Parathyroid adenoma (tissue), 2 donors: Measurements from ENCODE around the gene HIGD2A.

ENCODE experiments used
- H2AFZ ChIP-seq: fragments of 300-600 bp; sonication (generic); one replicate; pipeline ENCODE4 v1.7.0; 2017; ENCODE audit warnings: antibody characterized with exemption, mild to moderate bottlenecking
- H3K27ac ChIP-seq: fragments of 300-600 bp; sonication (generic); one replicate; pipeline ENCODE4 v1.7.0; 2017
- H3K27me3 ChIP-seq: fragments of 300-600 bp; sonication (generic); one replicate; pipeline ENCODE4 v1.7.0; 2017; ENCODE audit warnings: low read length; ENCODE audit not compliant: control insufficient read depth, insufficient read depth
- H3K36me3 ChIP-seq: fragments of 300-600 bp; sonication (generic); one replicate; pipeline ENCODE4 v1.7.0; 2017; ENCODE audit warnings: low read length; ENCODE audit not compliant: control insufficient read depth, insufficient read depth
- H3K4me1 ChIP-seq: fragments of 300-600 bp; sonication (generic); one replicate; pipeline ENCODE4 v1.7.0; 2017; ENCODE audit warnings: control low read depth
- H3K4me2 ChIP-seq: fragments of 300-600 bp; sonication (generic); one replicate; pipeline ENCODE4 v1.7.0; 2017; ENCODE audit warnings: low read length
- H3K4me3 ChIP-seq: fragments of 300-600 bp; sonication (generic); one replicate; pipeline ENCODE4 v1.7.0; 2017; ENCODE audit warnings: low read depth, low read length
- H3K79me2 ChIP-seq: fragments of 300-600 bp; sonication (generic); one replicate; pipeline ENCODE4 v1.7.0; 2017; ENCODE audit warnings: control low read depth
- H3K9ac ChIP-seq: fragments of 300-600 bp; sonication (generic); one replicate; pipeline ENCODE4 v1.7.0; 2017; ENCODE audit warnings: mild to moderate bottlenecking
- H3K9me3 ChIP-seq: fragments of 300-600 bp; sonication (generic); one replicate; pipeline ENCODE4 v1.7.0; 2017; ENCODE audit warnings: low read length; ENCODE audit not compliant: control insufficient read depth
- CTCF ChIP-seq: fragments of 300-600 bp; sonication (generic); IDR thresholded peaks from one replicate; pipeline ENCODE4 v1.7.0; 2017; ENCODE audit warnings: antibody characterized with exemption, mild to moderate bottlenecking
- donor health status: primary hyperparathyroidism.

The HIGD2A gene

GRCh38 chr5:176366232-176366894 is 22.2 kb upstream of the HIGD2A start:
- TF ChIP-seq CTCF, result no peak
- Histone ChIP-seq H3K27ac (no peak overlapping the region), H3K9me3 (no peaks in the 10 kb centered on the region), H3K4me2 (no peak overlapping the region), H2AFZ (peak overlapping the region; percentile 98), H3K36me3 (no peaks in the 10 kb centered on the region), H3K9ac (no peak overlapping the region), H3K4me3 (no peak overlapping the region), H3K79me2 (peaks cover 5% of the 10 kb centered on the region), H3K27me3 (no peaks in the 10 kb centered on the region), H3K4me1 (no peaks in the 10 kb centered on the region)

- H3K27me3 ChIP-seq, result no peaks in the 10 kb centered on the region
- no peak overlapping the region for H2AFZ ChIP-seq
- H3K79me2 ChIP-seq, result no peaks in the 10 kb centered on the region
- H3K9ac ChIP-seq, result no peak overlapping the region
- no peaks in the 10 kb centered on the region for H3K9me3 ChIP-seq
- H3K36me3 ChIP-seq, result no peaks in the 10 kb centered on the region
- no peak overlapping the region for H3K4me3 ChIP-seq
- TF ChIP-seq CTCF, result no peak
- H3K4me1 ChIP-seq, result no peaks in the 10 kb centered on the region
- H3K27ac ChIP-seq, result no peak overlapping the region
- no peak overlapping the region for H3K4me2 ChIP-seq
Observed at GRCh38 chr5:176368726-176369125, 19.8 kb upstream of the HIGD2A start.

- no peak overlapping the region for H2AFZ ChIP-seq
- no peak for TF ChIP-seq CTCF
- H3K9ac ChIP-seq, result no peak overlapping the region
- no peak overlapping the region for H3K4me3 ChIP-seq
- H3K4me2 ChIP-seq, result no peak overlapping the region
- H3K79me2 ChIP-seq, result no peaks in the 10 kb centered on the region
- no peaks in the 10 kb centered on the region for H3K36me3 ChIP-seq
- H3K9me3 ChIP-seq, result no peaks in the 10 kb centered on the region
- no peak overlapping the region for H3K27ac ChIP-seq
- no peaks in the 10 kb centered on the region for H3K4me1 ChIP-seq
- H3K27me3 ChIP-seq, result no peaks in the 10 kb centered on the region
Observed at GRCh38 chr5:176369934-176370711, 18.4 kb upstream of the HIGD2A start.

GRCh38 chr5:176371621-176372539 is 16.7 kb upstream of the HIGD2A start:
- Histone ChIP-seq H3K4me3 (no peak overlapping the region), H3K9me3 (no peaks in the 10 kb centered on the region), H3K4me2 (no peak overlapping the region), H3K27ac (no peak overlapping the region), H3K9ac (no peak overlapping the region), H2AFZ (no peak overlapping the region), H3K36me3 (no peaks in the 10 kb centered on the region), H3K27me3 (no peaks in the 10 kb centered on the region), H3K4me1 (no peaks in the 10 kb centered on the region), H3K79me2 (no peaks in the 10 kb centered on the region)
- no peak for TF ChIP-seq CTCF
